GDM1 (cell line): Measurements from ENCODE around the gene AP5Z1.

Source experiments
- DNase-seq: peaks from one replicate; lab custom pipeline; 2025; lab: John Stamatoyannopoulos, UW

The AP5Z1 gene

DNA sequence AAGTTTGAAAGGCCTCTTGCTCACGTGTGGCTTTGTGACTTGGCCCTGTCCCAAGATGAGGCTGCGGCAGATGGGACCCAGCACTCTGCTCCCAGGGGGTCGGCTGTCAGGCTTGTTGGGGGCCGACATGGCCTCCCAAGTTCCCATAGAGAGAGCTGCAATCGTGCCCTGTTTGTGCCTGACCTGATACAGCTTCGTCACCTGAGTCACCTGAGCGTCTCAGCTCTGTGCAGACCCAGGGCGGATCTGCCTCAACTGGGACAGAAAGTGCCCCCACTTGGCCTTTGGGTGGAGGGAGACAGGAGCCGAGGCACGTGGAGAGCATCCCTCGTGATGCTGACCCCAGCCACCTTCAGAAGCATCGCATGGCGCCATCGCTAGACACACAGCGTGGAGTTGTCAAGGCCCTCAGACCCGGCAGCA is 64.7 kb downstream of the AP5Z1 start:
- no peak for DNase-seq
